HG03378 (cell line): ENCODE data around the gene ZNF628.

ENCODE experiments used
- ATAC-seq: cut with Tn5 transposase; IDR thresholded peaks from one replicate; pipeline ENCODE4 v1.9.1; 2021; ENCODE audit warnings: mild to moderate bottlenecking, moderate library complexity; ENCODE audit not compliant: unreplicated experiment

ZNF628 gene

GRCh38 chr19:55449469-55449868 is 26.9 kb upstream of the ZNF628 start:
- no peak for ATAC-seq

GRCh38 chr19:55451163-55451964 is 25.1 kb upstream of the ZNF628 start:
- ATAC-seq = no peak

GRCh38 chr19:55451965-55452748 is 24.3 kb upstream of the ZNF628 start:
- no peak for ATAC-seq

GRCh38 chr19:55452749-55453346 is 23.6 kb upstream of the ZNF628 start:
- ATAC-seq = no peak

GRCh38 chr19:55453511-55454260 is 22.7 kb upstream of the ZNF628 start:
- no peak for ATAC-seq

DNA sequence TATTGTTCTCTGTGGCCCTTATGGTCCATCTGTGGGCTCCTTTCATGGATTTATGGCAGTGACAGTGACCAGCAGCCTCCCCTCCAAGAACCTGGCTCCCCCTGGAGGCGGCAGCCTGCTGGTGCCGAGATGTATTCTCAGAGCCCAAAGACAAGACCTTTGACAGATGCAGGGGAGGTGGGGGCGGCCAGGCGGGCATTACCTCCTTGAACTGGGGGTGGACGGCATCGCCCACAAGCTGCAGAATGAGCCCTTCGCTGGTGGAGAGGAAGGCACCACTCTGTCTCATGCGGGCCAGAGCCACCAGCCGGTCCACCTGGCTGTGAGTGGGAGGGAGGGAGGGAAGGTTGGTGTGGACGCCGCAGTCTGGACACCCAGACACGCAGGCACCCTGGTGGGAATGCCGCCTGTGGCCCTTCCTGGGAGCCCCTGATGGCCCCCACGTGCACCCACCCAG is 21.6 kb upstream of the ZNF628 start:
- ATAC-seq = no peak

- ATAC-seq = no peak
These were observed 20.7 kb upstream of the ZNF628 start for GRCh38 chr19:55455576-55456235.

DNA sequence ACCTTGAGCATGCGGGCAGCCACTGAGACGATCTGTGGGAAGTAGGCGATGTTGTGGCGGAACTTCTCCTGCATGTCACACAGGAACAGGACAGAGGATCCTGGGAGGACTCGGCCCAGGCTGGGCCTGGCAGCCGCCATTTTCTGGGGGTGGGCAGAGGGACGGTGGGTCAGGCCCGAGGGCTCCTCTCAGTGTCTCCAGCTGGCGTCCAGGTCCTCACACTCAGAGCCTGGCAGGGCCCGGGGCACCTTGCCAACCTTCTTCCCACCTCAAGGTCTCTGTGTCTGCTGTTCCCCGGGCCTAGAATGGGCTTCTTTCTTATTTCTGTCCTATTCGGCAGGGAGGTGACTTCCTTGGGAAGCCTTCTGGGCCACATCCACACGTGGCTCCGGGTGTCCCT is 20.1 kb upstream of the ZNF628 start:
- no peak for ATAC-seq

GRCh38 chr19:55457683-55458457 is 18.5 kb upstream of the ZNF628 start:
- ATAC-seq = no peak

GRCh38 chr19:55459551-55459949 is 16.9 kb upstream of the ZNF628 start:
- ATAC-seq = no peak

DNA sequence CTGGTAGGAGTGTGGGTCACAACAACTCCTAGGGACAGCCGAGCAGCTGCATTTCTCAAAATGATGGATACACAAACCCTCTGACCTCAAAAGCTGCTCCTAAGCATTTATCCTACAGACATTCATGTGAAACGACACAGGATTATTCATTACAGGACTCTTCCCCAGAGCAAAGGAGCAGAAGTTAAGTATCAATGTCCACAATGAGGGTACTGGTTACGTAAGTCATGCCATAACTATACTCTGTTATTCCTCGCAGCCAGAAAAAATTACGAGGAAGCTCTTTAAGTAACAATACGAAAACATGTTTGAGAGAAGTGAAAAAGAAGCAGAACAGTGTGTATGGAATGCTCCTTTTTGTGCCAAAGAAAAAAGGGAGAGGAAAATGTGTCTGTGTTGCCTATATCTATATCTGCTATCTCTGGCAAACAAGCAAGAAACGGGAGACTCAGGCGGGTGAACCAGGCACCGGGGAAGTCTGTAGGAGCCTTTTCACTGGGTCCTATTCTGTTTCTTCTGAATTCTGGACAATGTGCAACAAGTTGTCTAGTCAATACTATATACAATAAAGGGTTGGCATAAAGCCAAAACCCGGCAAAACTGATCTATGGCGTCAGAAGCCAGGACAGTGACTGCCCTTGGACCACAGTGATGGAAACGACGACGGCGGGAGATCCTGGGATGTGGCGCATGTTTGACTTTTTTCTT is 16.3 kb upstream of the ZNF628 start:
- ATAC-seq = no peak

GRCh38 chr19:55460670-55461258 is 15.7 kb upstream of the ZNF628 start:
- ATAC-seq = no peak

GRCh38 chr19:55461259-55461973 is 15.0 kb upstream of the ZNF628 start, which contains the start of gene ISOC2:
TSS of gene ISOC2 (minus strand) at chr19:55461642. CDS start at chr19:55456486, 5,156 bp downstream.
- peak; percentile 93 for ATAC-seq

- no peak for ATAC-seq
These were observed 14.3 kb upstream of the ZNF628 start for GRCh38 chr19:55461974-55462626.

- no peak for ATAC-seq
These were observed 13.7 kb upstream of the ZNF628 start for GRCh38 chr19:55462722-55463121.

GRCh38 chr19:55463583-55464031 is 12.8 kb upstream of the ZNF628 start:
- ATAC-seq = no peak

DNA sequence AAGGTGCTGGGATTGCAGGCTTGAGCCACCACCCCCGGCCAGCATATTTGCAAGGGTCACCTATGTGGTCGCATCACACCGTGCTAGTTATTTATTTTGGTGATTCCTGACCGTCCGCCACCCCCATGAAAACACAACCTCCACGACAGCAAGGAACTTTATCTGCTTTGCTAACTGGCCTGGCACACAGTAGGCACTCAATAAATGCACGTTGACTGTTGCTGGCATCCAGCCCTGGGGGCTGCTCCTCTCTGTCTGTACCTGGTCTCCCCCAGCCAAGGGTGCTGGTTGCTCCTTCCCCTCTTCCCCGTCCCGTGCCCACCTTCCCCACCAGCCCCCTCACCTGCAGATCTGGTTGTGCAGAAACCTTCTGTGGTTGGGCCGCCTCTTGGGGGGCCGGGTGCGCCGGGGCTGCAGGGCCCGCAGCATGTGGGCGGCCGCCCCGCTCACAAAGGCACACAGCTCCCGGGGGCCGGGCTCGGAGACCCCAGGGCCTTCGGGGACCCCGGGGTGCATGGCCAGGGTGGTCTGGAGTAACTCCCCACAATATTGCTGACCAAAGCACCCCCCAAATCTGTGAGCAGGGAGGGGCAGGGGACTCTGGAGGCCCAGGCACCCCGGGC is 12.3 kb upstream of the ZNF628 start:
- no peak for ATAC-seq
